IPS-18c (cell line): ENCODE results near the gene CKAP4.
"Not testable (repeated sequence)": the region's sequence is repeated elsewhere in the genome, so short reads cannot be mapped to it uniquely, and the experiment has no call there.

Experiments used
- H3K4me3 ChIP-seq: 2 replicates; pipeline ENCODE4 v1.7.0; 2013; ENCODE audit warnings: low read depth, mild to moderate bottlenecking, low read length, moderate library complexity; ENCODE audit not compliant: insufficient read depth
- H3K9me3 ChIP-seq: one replicate; pipeline ENCODE4 v1.6.1; 2013; ENCODE audit warnings: mild to moderate bottlenecking, low read length, moderate library complexity; ENCODE audit not compliant: control insufficient read depth, insufficient read depth

CKAP4 gene

DNA sequence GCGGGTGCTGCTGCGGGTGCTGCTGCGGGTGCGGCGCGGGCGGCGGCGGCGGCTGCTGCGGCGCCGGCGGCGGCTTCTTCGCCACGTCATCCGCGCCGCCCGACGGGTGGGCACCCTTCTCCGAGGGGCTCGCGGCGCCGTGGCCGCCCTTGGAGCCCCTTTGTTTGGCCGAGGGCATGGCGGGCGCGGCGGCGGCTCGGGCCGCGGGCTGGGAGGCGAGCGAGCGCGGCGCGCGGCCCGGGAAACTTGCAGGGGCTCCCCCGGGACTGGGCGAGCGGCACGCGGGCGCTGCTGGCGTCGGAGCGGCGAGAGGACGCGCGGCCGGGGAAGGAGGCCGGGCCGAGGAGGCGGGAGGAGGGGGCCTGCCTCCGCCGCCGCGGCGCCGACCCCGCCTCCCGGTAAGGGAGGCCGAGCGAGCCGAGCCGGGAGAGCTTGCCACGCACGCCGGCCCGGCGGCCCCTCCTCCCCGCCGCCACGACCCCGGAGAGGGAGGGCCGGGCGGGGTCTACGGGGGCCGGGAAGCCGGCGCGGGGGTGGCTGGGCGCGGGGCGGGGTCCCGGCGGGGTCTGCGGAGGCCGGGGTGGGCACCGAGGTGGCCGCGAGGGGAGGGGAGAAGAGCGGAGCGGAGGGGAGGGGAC lies at the start of gene CKAP4:
Gene CKAP4, minus strand, starts transcription at position 347 of the 638 bp plus-strand sequence. Its CDS starts 169 bp downstream, at position 178.
- H3K4me3 ChIP-seq, result peak within 1 kb of the TSS; percentile 78
- H3K9me3 ChIP-seq, result no peaks in the 10 kb centered on the region

- H3K9me3 ChIP-seq, result no peaks in the 10 kb centered on the region
- H3K4me3 ChIP-seq, result no peak overlapping the region
Observed at GRCh38 chr12:106297075-106297474, 49.3 kb upstream of the CKAP4 start.

GRCh38 chr12:106296179-106296877 lies 48.5 kb upstream of the CKAP4 start:
- H3K9me3 ChIP-seq, result no peaks in the 10 kb centered on the region
- H3K4me3 ChIP-seq, result no peak overlapping the region

- Histone ChIP-seq H3K9me3 (no peaks in the 10 kb centered on the region), H3K4me3 (no peak overlapping the region)
Observed at GRCh38 chr12:106292339-106292738, 44.5 kb upstream of the CKAP4 start.

GRCh38 chr12:106291342-106291741 lies 43.5 kb upstream of the CKAP4 start:
- Histone ChIP-seq H3K9me3 (no peaks in the 10 kb centered on the region), H3K4me3 (no peak overlapping the region)

- H3K4me3 ChIP-seq, result no peak overlapping the region
- H3K9me3 ChIP-seq, result no peaks in the 10 kb centered on the region
Observed at GRCh38 chr12:106290666-106291065, 42.8 kb upstream of the CKAP4 start.

DNA sequence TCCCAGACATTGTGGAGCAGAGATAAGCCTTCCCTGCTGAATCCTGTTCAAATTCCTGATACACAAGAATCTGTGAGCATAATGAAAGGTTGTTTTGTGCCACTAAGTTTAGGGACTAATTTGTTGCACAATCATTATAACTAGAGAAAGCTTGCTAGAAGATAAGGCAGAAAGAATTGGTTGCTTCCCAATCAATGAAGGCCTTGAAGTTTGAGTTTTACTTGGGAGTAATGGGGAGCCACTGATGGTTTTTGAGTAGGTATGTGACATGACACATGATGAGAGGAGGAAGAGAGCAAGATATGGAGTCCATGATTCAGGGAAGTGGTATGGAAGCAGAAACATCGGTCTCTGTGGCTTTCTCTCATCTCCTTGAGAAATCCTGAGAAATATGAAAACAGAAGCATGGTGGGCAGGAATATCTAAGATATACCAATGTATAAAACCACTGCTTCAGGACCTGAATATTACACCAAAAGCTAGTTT lies 41.4 kb upstream of the CKAP4 start:
- no peak overlapping the region for H3K4me3 ChIP-seq
- H3K9me3 ChIP-seq, result no peaks in the 10 kb centered on the region

- Histone ChIP-seq H3K9me3 (no peaks in the 10 kb centered on the region), H3K4me3 (no peak overlapping the region)
Observed at GRCh38 chr12:106288494-106289195, 40.8 kb upstream of the CKAP4 start.

DNA sequence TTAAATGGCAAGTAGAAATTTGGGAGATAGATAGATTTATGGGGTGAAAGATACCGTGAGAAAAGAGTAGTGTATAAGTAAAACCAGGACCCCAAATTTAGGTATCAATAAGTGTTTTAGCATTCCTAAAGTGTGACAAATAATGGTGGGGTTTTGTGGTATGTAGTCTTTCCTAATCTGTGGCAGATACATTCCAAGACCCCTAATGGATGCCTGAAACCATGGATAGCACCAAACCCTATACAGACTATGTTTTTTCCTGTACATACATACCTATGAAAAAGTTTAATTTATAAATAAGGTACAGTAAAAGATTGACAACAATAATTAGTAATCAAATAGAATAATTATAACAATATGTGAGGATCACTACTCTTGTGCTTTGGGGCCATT lies 40.3 kb upstream of the CKAP4 start:
- H3K9me3 ChIP-seq, result no peaks in the 10 kb centered on the region
- no peak overlapping the region for H3K4me3 ChIP-seq

DNA sequence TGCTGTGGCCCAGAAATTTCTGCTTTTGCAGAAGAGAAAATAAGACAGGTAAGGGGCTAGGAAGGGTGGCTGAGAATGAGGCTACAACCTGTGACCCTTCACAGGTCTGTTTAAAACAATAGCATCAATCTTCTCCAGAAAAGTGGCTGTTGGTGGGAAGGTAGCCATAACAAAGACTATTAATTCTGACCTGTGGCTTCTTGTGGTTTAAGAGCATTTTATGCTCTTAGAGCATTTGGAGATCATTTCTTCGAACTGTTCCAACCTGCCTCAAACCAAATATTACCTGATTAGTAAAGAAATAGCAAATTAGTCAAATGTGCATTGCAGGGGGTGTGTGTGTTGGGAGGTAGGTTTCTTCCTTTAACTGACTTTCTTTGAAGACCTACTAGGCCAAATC lies 39.5 kb upstream of the CKAP4 start:
- no peak overlapping the region for H3K4me3 ChIP-seq

GRCh38 chr12:106286576-106287162 lies 38.8 kb upstream of the CKAP4 start:
- H3K4me3 ChIP-seq, H3K9me3 ChIP-seq: not testable (repeated sequence)

More for the DNA sequence above, 39.5 kb upstream of the CKAP4 start:
- H3K9me3 ChIP-seq, result no peaks in the 10 kb centered on the region

- no peak overlapping the region for H3K4me3 ChIP-seq
- no peaks in the 10 kb centered on the region for H3K9me3 ChIP-seq
Observed at GRCh38 chr12:106285982-106286381, 38.2 kb upstream of the CKAP4 start.

DNA sequence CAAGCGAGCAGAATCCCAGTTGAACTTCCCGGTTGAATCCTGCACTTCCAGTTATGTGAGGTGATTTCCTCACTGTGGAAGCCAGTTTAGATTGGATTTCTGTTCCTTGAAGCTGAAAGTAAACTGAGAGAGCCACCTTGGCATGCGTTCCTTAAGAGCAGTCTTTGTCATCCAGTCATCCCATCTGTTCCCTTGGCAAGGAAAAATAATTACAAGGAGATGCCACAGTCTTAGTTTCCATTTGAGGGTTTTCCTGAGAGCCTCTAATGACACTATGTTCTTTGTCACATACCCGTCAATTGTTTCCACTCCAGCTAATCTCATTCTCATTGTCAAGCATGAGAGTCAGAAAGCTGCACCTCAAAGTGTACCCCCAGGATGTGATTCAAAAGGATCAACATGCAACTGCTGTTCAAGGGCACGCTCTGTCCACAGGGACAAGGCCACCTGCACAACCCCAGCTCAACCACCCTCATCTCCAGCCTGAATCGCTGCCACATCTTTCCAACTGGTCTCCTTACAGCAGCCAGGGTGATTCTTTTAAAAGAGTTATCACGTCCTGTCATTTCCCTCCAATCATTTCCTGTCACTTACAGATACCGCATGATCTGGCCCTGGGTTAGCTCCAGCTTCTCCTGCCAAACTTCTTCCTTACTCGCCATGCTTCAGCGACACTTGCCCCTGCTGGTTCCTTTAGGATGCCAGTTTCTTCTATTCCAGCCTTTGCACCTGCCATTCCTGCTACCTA lies 36.7 kb upstream of the CKAP4 start:
- Histone ChIP-seq H3K4me3 (no peak overlapping the region), H3K9me3 (no peaks in the 10 kb centered on the region)

- no peaks in the 10 kb centered on the region for H3K9me3 ChIP-seq
- H3K4me3 ChIP-seq, result no peak overlapping the region
Observed at GRCh38 chr12:106282457-106283097, 34.8 kb upstream of the CKAP4 start.

DNA sequence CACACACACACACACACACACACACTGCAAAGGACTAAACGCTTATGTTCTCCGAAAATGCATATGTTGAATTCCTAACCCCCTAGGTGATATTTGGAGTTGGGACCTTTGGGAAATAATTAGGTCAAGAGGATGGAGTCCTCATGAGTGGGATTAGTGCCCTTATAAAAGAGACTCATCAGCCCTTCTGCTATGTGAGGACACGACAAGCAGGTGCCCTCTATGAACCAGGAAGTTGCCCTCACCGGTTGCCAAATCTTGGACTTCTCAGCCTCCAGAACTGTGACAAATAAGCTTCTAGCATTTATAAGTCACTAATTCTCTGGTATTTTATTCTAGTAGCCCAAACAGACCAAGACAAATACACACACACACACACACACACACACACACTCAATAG lies 34.0 kb upstream of the CKAP4 start:
- Histone ChIP-seq H3K9me3 (no peaks in the 10 kb centered on the region), H3K4me3 (no peak overlapping the region)

DNA sequence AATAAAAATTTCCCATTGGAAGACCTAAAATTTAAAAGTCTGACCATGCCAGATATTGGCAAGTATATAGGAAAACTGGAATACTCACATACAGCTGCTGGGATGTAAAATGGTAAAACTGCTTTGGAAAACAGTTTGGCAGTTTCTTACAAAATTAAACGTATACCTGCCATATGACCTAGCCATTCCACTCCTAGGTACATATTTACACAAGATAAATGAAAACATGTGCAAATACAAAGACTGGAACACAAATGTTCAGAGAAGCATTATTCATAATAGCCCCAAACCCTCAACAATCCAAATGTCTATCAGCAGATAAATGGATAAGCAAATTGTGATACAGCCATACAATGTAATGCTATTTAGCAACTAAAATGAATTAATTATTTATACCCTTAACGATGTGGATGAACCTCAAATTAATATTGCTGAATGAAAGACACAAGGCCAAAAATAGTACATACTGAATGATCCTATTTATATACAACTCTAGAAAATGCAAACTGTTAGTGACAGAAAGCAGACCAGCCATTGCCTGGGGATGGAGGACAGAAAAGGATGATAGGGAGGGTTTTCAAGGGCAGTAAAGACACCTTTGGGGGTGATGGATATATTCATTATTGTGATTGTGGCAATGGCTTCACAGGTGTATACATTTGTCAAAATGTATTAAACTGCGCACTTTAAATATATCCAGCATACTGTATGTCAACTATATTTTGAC lies 33.4 kb upstream of the CKAP4 start:
- no peak overlapping the region for H3K4me3 ChIP-seq
- H3K9me3 ChIP-seq, result no peaks in the 10 kb centered on the region
